Measurements from ENCODE around the gene PRDM13.

Gene PRDM13

GRCh38 chr6:99604166-99605073, 2.2 kb upstream of the PRDM13 start:
- no peak for TF ChIP-seq ZFX (IDR thresholded peaks at IDR 0.05; ENCODE audit: borderline replicate concordance)
- TF ChIP-seq CTCF (IDR thresholded peaks at IDR 0.05) = no peak
- H3K27ac ChIP-seq = no peak overlapping the region

- no peak overlapping the region for H3K27ac ChIP-seq
- TF ChIP-seq CTCF (IDR thresholded peaks at IDR 0.05) (0 out of 2 replicates have a peak, but pooled peaks have one; percentile 6), ZFX (IDR thresholded peaks at IDR 0.05; ENCODE audit: borderline replicate concordance) (no peak)
Measured at GRCh38 chr6:99605074-99605734, 1.4 kb upstream of the PRDM13 start.

- H3K27ac ChIP-seq = no peak overlapping the region
- TF ChIP-seq ZFX (IDR thresholded peaks at IDR 0.05; ENCODE audit: borderline replicate concordance) (no peak), CTCF (IDR thresholded peaks at IDR 0.05) (no peak)
Measured at GRCh38 chr6:99605911-99606655, 550 bp upstream of the PRDM13 start.

- TF ChIP-seq CTCF (IDR thresholded peaks at IDR 0.05) (no peak), ZFX (IDR thresholded peaks at IDR 0.05; ENCODE audit: borderline replicate concordance) (no peak)
- H3K27ac ChIP-seq = no peak overlapping the region
Measured at GRCh38 chr6:99607416-99608036, 893 bp downstream of the PRDM13 start.

- no peak overlapping the region for H3K27ac ChIP-seq
- TF ChIP-seq ZFX (IDR thresholded peaks at IDR 0.05; ENCODE audit: borderline replicate concordance) = no peak
Measured at GRCh38 chr6:99608059-99608885, 1.6 kb downstream of the PRDM13 start.

GRCh38 chr6:99608886-99609482, 2.4 kb downstream of the PRDM13 start:
- TF ChIP-seq CTCF (IDR thresholded peaks at IDR 0.05) (no peak), ZFX (IDR thresholded peaks at IDR 0.05; ENCODE audit: borderline replicate concordance) (no peak)
- no peak overlapping the region for H3K27ac ChIP-seq
